Measurements from ENCODE around the gene RELCH. TPM values are rescaled to one million over a fixed set of nuclear protein-coding genes. Genes with fewer than 3 reads are reported as not detected.

The RELCH gene
- polyA plus RNA-seq (2012; ENCODE audit: insufficient read length, low read depth) = 9.1 TPM

- TF ChIP-seq REST (IDR thresholded peaks at IDR 0.05; ENCODE audit: insufficient read depth in 1 of 2, low read depth in 2 of 2, low read length in 2 of 2) (0 out of 4 replicates have a peak, but pooled peaks of 1 of the 2 experiments have one; percentile 44), TAF1 (IDR thresholded peaks at IDR 0.05; ENCODE audit: borderline replicate concordance, insufficient read depth, low read length) (peak; percentile 81; the same call in 1 of the 2 replicates), POLR2AphosphoS5 (IDR thresholded peaks at IDR 0.05; ENCODE audit: low read depth, low read length) (peak; percentile 78), FOXP2 (optimal IDR thresholded peaks at IDR 0.05; ENCODE audit: borderline replicate concordance, extremely low read depth, extremely low read length, insufficient read depth) (no peak)
Observed at GRCh38 chr18:62186774-62187542, at the start of gene RELCH, which contains the start of gene PIGN. Gene RELCH (plus strand): TSS chr18:62187255. CDS start chr18:62187506, 251 bp downstream. Gene PIGN (minus strand): TSS chr18:62187056. CDS start chr18:62161353, 25,703 bp downstream.

DNA sequence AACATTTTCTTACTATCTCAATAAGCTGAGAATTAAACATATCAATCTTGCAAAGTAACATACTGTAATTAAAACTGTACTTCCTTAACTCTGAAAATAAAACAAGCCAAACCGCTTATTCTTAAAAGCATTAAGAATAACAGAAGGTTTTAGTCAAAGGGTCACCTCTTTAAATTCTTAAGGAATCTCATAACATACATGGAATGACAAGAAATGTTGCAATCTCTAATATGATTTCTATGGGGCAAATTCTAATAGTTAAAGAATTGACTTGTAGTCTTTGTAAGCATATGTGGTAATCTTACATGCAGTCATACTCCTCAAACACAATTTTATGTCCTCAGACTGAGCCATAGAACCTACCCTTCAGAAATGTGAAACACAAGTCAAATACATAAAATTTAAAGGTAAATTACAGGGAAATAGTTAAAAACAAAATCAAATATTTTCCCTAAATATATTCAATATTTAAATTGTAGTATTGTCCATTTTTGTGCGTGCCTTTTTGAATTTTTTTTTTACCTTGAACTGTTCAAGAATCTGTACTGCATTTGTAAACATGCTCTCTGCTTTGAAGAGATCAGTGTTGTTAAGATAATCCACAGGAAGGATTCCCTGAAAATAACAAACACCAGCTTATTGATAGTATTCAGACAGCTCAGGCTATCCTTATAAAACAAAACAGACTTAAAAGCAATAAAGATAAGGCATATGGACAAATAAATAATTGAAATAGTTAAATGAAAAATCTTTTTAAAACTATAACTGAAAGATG is 48.4 kb upstream of the RELCH start:
- TF ChIP-seq SIN3A (IDR thresholded peaks at IDR 0.05; ENCODE audit: borderline replicate concordance, insufficient read depth, low read length) (no peak), POLR2AphosphoS5 (IDR thresholded peaks at IDR 0.05; ENCODE audit: low read depth, low read length) (no peak), FOXP2 (optimal IDR thresholded peaks at IDR 0.05; ENCODE audit: borderline replicate concordance, extremely low read depth, extremely low read length, insufficient read depth) (no peak), TAF1 (IDR thresholded peaks at IDR 0.05; ENCODE audit: borderline replicate concordance, insufficient read depth, low read length) (no peak), REST (IDR thresholded peaks at IDR 0.05; ENCODE audit: insufficient read depth in 1 of 2, low read depth in 2 of 2, low read length in 2 of 2) (no peak)

GRCh38 chr18:62140259-62140658 is 46.8 kb upstream of the RELCH start:
- no peak for TF ChIP-seq TAF1 (IDR thresholded peaks at IDR 0.05; ENCODE audit: borderline replicate concordance, insufficient read depth, low read length)
- TF ChIP-seq FOXP2 (optimal IDR thresholded peaks at IDR 0.05; ENCODE audit: borderline replicate concordance, extremely low read depth, extremely low read length, insufficient read depth) = no peak
- no peak for TF ChIP-seq REST (IDR thresholded peaks at IDR 0.05; ENCODE audit: insufficient read depth in 1 of 2, low read depth in 2 of 2, low read length in 2 of 2)
- no peak for TF ChIP-seq POLR2AphosphoS5 (IDR thresholded peaks at IDR 0.05; ENCODE audit: low read depth, low read length)
- no peak for TF ChIP-seq SIN3A (IDR thresholded peaks at IDR 0.05; ENCODE audit: borderline replicate concordance, insufficient read depth, low read length)

DNA sequence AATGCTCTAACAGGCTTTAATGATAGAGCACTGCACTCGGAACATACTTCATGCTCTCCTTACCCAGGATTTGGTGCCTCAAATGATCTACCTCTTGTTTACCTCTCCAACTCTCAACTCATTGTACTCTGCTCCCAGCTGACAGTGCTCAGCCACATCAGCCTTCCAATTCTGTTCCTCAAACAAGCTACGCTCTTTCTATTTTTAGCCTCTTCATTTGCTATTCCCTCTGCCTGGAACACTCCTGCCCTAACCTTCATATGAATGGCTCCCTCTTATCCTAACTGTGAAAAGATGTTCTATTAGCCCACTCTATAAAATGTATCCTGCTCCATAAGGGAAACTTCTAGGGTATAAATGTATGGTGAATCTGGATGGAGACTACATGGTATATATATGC is 42.7 kb upstream of the RELCH start:
- TF ChIP-seq REST (IDR thresholded peaks at IDR 0.05; ENCODE audit: insufficient read depth in 1 of 2, low read depth in 2 of 2, low read length in 2 of 2) (no peak), SIN3A (IDR thresholded peaks at IDR 0.05; ENCODE audit: borderline replicate concordance, insufficient read depth, low read length) (no peak), POLR2AphosphoS5 (IDR thresholded peaks at IDR 0.05; ENCODE audit: low read depth, low read length) (no peak), TAF1 (IDR thresholded peaks at IDR 0.05; ENCODE audit: borderline replicate concordance, insufficient read depth, low read length) (no peak), FOXP2 (optimal IDR thresholded peaks at IDR 0.05; ENCODE audit: borderline replicate concordance, extremely low read depth, extremely low read length, insufficient read depth) (no peak)
